Caki2 (cell line): ENCODE results near the gene CLC. TPM values are rescaled to one million over a fixed set of nuclear protein-coding genes. Genes with fewer than 3 reads are reported as not detected.
"Not testable (repeated sequence)": the region's sequence is repeated elsewhere in the genome, so short reads cannot be mapped to it uniquely, and the experiment has no call there.

Source experiments
- DNase-seq: peaks from one replicate; pipeline ENCODE4 v3.0.0-alpha.2; 2015; ENCODE audit warnings: low read depth
- in situ Hi-C: cut with HindIII; loops from 2 replicates; pipeline ENCODE4 v1.10.0; 2016; ENCODE audit warnings: low sequenced_read_pairs, low pct_unique_long_range_greater_than_20kb, mixed read lengths
- total RNA-seq: library from RNA; depleted of rRNA; stranded (reverse); fragments of >200 nt; shearing (Covaris generic); gene quantifications from 2 replicates; pipeline ENCODE4 v1.2.3, GENCODE V29; 2014; ENCODE audit warnings: low replicate concordance; rRNA removed

The CLC gene
- total RNA-seq, 1 experiment from 2014 or later, result not detected

DNA sequence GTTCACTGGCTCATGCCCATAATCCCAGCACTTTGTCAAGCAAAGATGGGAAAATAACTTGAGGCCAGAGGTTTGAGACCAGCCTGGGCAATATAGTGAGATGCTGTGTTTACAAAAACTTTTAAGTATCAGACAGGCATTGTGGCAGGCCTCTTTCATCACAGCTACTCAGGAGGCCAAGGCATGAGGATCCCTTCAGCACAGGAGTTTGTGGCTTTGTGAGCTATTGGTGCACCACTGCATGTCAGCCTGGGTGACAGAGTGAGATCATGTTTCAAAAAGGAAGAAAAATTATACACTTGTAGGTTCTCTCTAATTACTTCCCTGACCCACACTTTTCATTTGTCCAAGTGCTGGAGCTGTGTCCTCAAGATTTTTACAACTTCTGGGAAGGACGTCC, 45.0 kb downstream of the CLC start:
- in situ Hi-C loops, result no loop called here

DNA sequence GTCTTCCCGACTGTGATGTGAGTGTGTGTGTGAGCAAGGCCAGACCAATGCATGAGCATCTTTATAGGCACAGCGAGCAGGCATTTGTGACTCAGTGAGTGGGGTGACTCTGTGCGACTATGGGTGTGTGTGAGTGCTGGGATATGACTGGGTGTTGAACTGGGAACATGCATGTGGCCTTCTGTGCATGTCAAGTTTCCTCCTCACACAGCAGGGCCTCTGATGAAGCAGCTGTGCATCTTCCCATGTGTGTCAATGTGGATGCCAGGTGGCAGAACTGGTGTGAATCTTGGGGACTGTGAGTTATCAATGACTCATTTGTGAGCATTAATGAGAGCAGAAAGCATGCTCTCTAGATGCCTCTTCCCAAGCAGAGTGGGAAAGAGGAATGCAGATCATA, 45.7 kb downstream of the CLC start:
- DNase-seq, result no peak
- in situ Hi-C loops, result no loop called here

More for the DNA sequence above, 45.0 kb downstream of the CLC start:
- DNase-seq, result no peak

DNA sequence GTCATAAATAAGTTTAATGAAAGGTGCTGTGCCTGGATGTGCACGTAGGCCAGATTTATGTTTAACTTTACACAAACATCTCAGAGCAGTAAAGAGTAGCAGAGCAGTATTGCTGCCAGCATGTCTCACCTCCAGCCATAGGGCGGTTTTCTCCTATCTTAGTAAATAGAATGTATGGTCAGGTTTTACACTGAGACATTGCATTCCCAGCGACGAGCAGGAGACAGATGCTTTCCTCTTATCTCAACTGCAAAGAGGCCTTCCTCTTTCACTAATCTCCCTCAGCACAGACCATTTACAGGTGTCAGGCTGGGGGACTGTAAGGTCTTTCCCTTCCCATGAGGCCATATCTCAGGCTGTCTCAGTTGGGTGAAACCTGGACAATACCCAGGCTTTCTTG, 49.2 kb downstream of the CLC start:
- in situ Hi-C loops, DNase-seq: not testable (repeated sequence)

DNA sequence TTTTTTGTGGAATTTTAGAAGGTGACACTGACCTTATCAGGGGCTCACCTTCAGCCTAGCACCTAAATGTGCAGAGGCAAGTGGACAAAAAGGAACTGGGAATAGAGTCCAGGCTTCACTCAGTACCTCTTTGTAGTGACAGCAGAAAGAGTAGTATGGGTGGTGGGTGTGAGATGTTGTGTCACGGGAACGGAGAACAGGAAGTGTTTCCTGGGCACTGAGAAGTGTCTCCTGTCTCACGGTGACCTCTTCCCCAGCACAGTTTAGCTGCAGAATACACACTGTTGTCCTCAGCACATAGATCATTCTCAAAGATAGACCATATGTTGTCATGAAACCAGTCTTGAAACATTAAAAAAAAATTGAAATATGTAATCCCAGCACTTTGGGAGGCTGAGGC, 51.1 kb downstream of the CLC start:
- in situ Hi-C loops, result no loop called here
- no peak for DNase-seq

DNA sequence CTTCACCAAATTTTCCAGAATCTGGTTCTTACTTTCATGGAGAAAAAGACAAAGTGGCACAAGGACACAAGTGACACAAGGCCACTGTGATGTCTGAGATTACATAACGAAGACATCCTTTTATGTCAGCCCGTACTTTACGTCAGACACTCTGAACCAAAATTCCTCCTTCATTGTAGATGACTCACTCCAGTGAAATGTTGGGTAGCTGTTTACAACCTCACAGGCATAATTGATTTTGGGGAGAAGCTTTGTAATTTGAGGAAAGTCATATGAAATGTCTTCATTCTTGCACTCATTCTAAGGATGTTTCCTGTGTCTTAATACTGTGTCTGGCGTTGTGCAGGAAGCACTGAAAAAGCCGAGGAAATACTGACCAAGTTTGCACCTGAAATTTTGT, 53.6 kb downstream of the CLC start:
- no peak for DNase-seq

DNA sequence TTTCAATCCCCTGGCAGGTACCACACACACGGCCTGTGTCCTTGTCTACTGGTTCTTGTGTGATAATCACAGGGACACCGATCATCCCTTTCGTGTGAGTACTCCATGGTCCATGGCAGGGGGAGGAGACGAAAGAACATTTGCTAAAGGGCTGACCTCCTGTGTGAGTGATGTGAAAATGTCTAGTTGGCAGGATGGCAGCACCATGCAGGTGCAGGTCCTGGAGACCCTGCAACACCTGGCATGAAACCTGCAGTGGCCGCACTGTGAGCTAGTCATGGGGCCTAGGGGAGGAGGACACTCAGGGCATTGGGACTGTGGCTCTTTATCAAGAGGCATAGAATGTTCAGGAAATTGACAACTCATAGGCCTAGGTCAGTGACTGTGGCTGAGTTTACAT, 56.4 kb downstream of the CLC start:
- no peak for DNase-seq
- in situ Hi-C loops, result no loop called here

More for the DNA sequence above, 53.6 kb downstream of the CLC start:
- in situ Hi-C loops, result no loop called here

Other genes with a start within 250 kb of the CLC start
- gene DLL3, start 239.1 kb downstream of the CLC start, total RNA-seq, result 5.8 and 11.8 TPM in 2 replicates
- gene SELENOV, start 222.9 kb downstream of the CLC start, total RNA-seq, result not detected in 2 replicates
- 6.2 and 10.2 TPM in 2 replicates for gene EID2B, start 205.2 kb downstream of the CLC start, total RNA-seq
- 16.4 and 18.8 TPM in 2 replicates for gene EID2, start 197.9 kb downstream of the CLC start, total RNA-seq
- not detected in 2 replicates for gene LGALS13, start 135.5 kb downstream of the CLC start, total RNA-seq
- not detected in 2 replicates for gene LGALS16, start 82.1 kb downstream of the CLC start, total RNA-seq
- gene LGALS14, start 33.5 kb downstream of the CLC start, total RNA-seq, result not detected in 2 replicates
- gene LEUTX, start 40.8 kb upstream of the CLC start, total RNA-seq, result not detected in 2 replicates
- 6.9 and 13.1 TPM in 2 replicates for gene DYRK1B, start 96.1 kb upstream of the CLC start, total RNA-seq
- 700 and 800 TPM in 2 replicates for gene FBL, start 108.3 kb upstream of the CLC start, total RNA-seq
- gene FCGBP, start 196.6 kb upstream of the CLC start, total RNA-seq, result 0.30 and 1.8 TPM in 2 replicates
- gene PSMC4, start 233.1 kb upstream of the CLC start, total RNA-seq, result 208 and 244 TPM in 2 replicates